IMR-90 (cell line): ENCODE measurements around the gene XRCC5. TPM values are rescaled to one million over a fixed set of nuclear protein-coding genes. Genes with fewer than 3 reads are reported as not detected.

Experiments used
- ATAC-seq: fragments of 200-7000 bp; cut with Tn5 transposase; 2 replicates; pipeline ENCODE4 v1.9.1; 2020; ENCODE audit warnings: low read depth, mild to moderate bottlenecking, moderate library complexity
- BruUV-seq: library from RNA; stranded (reverse); fragments of 400-500 nt; replicated peaks from 2 replicates; lab custom pipeline; 2021; lab: Mats Ljungman, UMichigan
- CTCF ChIA-PET: fragments of 300-600 bp; formaldehyde crosslinking; extraction: SDS; loops from one replicate; lab custom pipeline; 2021; ENCODE audit warnings: antibody characterized with exemption; lab: Yijun Ruan, JAX
- POLR2A ChIA-PET: fragments of 300-600 bp; sonication (Branson Sonifier 250); formaldehyde crosslinking; loops from one replicate; lab custom pipeline; 2022; ENCODE audit warnings: antibody characterized with exemption; ENCODE audit not compliant: unreplicated experiment; lab: Charles Lee
- DNase-seq: peaks from one replicate; pipeline ENCODE4 v3.0.0; 2013
- H2AFZ ChIP-seq: replicated peaks from 2 replicates; pipeline ENCODE3; 2013; ENCODE audit warnings: low read length, mild to moderate bottlenecking; ENCODE audit not compliant: poor library complexity
- H2AK5ac ChIP-seq: 2 replicates; pipeline ENCODE4 v1.6.1; 2013; ENCODE audit warnings: low read depth, low read length, inconsistent platforms
- H2AK9ac ChIP-seq: replicated peaks from 2 replicates; pipeline ENCODE3; 2013; ENCODE audit warnings: mild to moderate bottlenecking, low read depth, low read length, moderate library complexity; ENCODE audit not compliant: poor library complexity
- H2BK120ac ChIP-seq: 2 replicates; pipeline ENCODE4 v1.6.1; 2013; ENCODE audit warnings: low read depth, low read length, inconsistent platforms
- H2BK15ac ChIP-seq: 3 replicates; pipeline ENCODE4 v1.6.1; 2013; ENCODE audit warnings: low read depth, low read length, inconsistent platforms
- H2BK20ac ChIP-seq: 2 replicates; pipeline ENCODE4 v1.6.1; 2013; ENCODE audit warnings: low read depth, mild to moderate bottlenecking, inconsistent platforms, low read length, moderate library complexity
- H2BK5ac ChIP-seq: 2 replicates; pipeline ENCODE4 v1.6.1; 2013; ENCODE audit warnings: mild to moderate bottlenecking, low read depth, low read length, inconsistent platforms; ENCODE audit not compliant: poor library complexity, severe bottlenecking
- H3K14ac ChIP-seq: replicated peaks from 2 replicates; pipeline ENCODE4 v1.6.1; 2013; ENCODE audit warnings: low read depth, low read length, inconsistent platforms
- H3K18ac ChIP-seq: 2 replicates; pipeline ENCODE4 v1.6.1; 2013; ENCODE audit warnings: low read depth, low read length, control low read depth
- H3K23ac ChIP-seq: 2 replicates; pipeline ENCODE4 v1.6.1; 2013; ENCODE audit warnings: low read depth, low read length, inconsistent platforms
- H3K27ac ChIP-seq: 2 replicates; pipeline ENCODE4 v1.5.1; 2013; ENCODE audit warnings: mild to moderate bottlenecking, control low read depth, low read length; ENCODE audit not compliant: insufficient read depth
- H3K27me3 ChIP-seq: 2 replicates; pipeline ENCODE4 v1.6.1; 2013; ENCODE audit warnings: low read length; ENCODE audit not compliant: control insufficient read depth, insufficient read depth
- H3K36me3 ChIP-seq: 2 replicates; pipeline ENCODE4 v1.6.1; 2013; ENCODE audit warnings: low read length, mixed read lengths; ENCODE audit not compliant: control insufficient read depth, insufficient read depth
- H3K4ac ChIP-seq: 2 replicates; pipeline ENCODE4 v1.6.1; 2013; ENCODE audit warnings: low read depth, low read length, inconsistent platforms
- H3K4me1 ChIP-seq: 2 replicates; pipeline ENCODE4 v1.6.1; 2013; ENCODE audit warnings: low read length, mixed read lengths; ENCODE audit not compliant: control insufficient read depth, insufficient read depth
- H3K4me2 ChIP-seq: 2 replicates; pipeline ENCODE4 v1.6.1; 2013; ENCODE audit warnings: low read depth, mild to moderate bottlenecking, control low read depth, low read length, moderate library complexity
- H3K4me3 ChIP-seq: 2 replicates; pipeline ENCODE4 v1.5.1; 2013; ENCODE audit warnings: low read depth, mild to moderate bottlenecking, control low read depth, low read length, moderate library complexity; ENCODE audit not compliant: insufficient read depth
- H3K56ac ChIP-seq: 2 replicates; pipeline ENCODE4 v1.6.1; 2013; ENCODE audit warnings: low read length, inconsistent platforms; ENCODE audit not compliant: insufficient read depth; ENCODE audit errors: extremely low read depth
- H3K79me1 ChIP-seq, 2 experiments: 2 replicates each; pipeline ENCODE4 v1.6.1; 2013; ENCODE audit warnings: low read length in 2 of 2, inconsistent platforms in 1 of 2, low read depth in 1 of 2
- H3K9ac ChIP-seq: 2 replicates; pipeline ENCODE4 v1.6.1; 2013; ENCODE audit warnings: low read depth, low read length, control low read depth
- H3K9me1 ChIP-seq: 2 replicates; pipeline ENCODE4 v1.6.1; 2013; ENCODE audit warnings: low read length, inconsistent platforms; ENCODE audit not compliant: insufficient read depth
- H3K9me3 ChIP-seq: 2 replicates; pipeline ENCODE4 v1.6.1; 2013; ENCODE audit warnings: low read length; ENCODE audit not compliant: control insufficient read depth, insufficient read depth
- H4K20me1 ChIP-seq: 2 replicates; pipeline ENCODE4 v1.6.1; 2013; ENCODE audit warnings: low read length, inconsistent platforms; ENCODE audit not compliant: insufficient read depth
- H4K5ac ChIP-seq: 2 replicates; pipeline ENCODE4 v1.6.1; 2013; ENCODE audit warnings: mild to moderate bottlenecking, low read depth, low read length, control low read depth
- H4K8ac ChIP-seq, 2 experiments: 2 replicates each; pipeline ENCODE4 v1.6.1; 2013; ENCODE audit warnings: low read depth in 2 of 2, low read length in 2 of 2, control low read depth in 1 of 2, inconsistent platforms in 1 of 2
- H4K91ac ChIP-seq: 2 replicates; pipeline ENCODE4 v1.6.1; 2013; ENCODE audit warnings: low read depth, low read length, inconsistent platforms; ENCODE audit not compliant: insufficient read depth
- POLR2A ChIP-seq: IDR thresholded peaks from 2 replicates; pipeline ENCODE4 v1.6.1; 2012; ENCODE audit warnings: mild to moderate bottlenecking, low read depth, low read length
- RFX5 ChIP-seq: IDR thresholded peaks from 2 replicates; pipeline ENCODE4 v1.8.0; 2012; ENCODE audit warnings: low read depth, mild to moderate bottlenecking, low read length, moderate library complexity
- WGBS, 2 experiments: methylation state at CpG; one replicate each; pipeline versions ENCODE4 v1.1.5 to v1.1.7; 2013; ENCODE audit warnings: missing lambda C conversion rate in 2 of 2; ENCODE audit not compliant: insufficient read length in 1 of 2; ENCODE audit errors: extremely low coverage in 2 of 2; 5-methylcytosine and 5-hydroxymethylcytosine counted together
- dilution Hi-C: fragments of 300-500 bp; cut with HindIII; formaldehyde crosslinking; loops from one replicate; pipeline ENCODE4 v1.14.3; 2018; ENCODE audit warnings: low sequenced_read_pairs; ENCODE audit not compliant: unreplicated experiment
- in situ Hi-C: fragments of 300-500 bp; cut with MboI; formaldehyde crosslinking; loops from 3 replicates; pipeline ENCODE4 v1.14.3; 2019; ENCODE audit warnings: low sequenced_read_pairs, inconsistent platforms, mixed read lengths
- intact Hi-C: fragments of 100-400 bp; cut with micrococcal nuclease; formaldehyde crosslinking; loops from 2 replicates; pipeline ENCODE4 v1.10.0; 2022
- polyA plus RNA-seq, 3 experiments: library from polyadenylated mRNA; depleted of rRNA; stranded (reverse); fragments of >200 nt; gene quantifications; 2 replicates each; pipeline ENCODE4 v1.2.3, GENCODE V29; 2012; ENCODE audit warnings: low replicate concordance in 1 of 3
- total RNA-seq: library from RNA; depleted of rRNA; stranded (reverse); fragments of >200 nt; gene quantifications from 2 replicates; pipeline ENCODE4 v1.2.3, GENCODE V29; 2012

XRCC5 gene
- total and polyA plus RNA-seq, 2 of the 4 experiments (the other 2 are of a cell fraction), result 144 to 509 TPM

DNA sequence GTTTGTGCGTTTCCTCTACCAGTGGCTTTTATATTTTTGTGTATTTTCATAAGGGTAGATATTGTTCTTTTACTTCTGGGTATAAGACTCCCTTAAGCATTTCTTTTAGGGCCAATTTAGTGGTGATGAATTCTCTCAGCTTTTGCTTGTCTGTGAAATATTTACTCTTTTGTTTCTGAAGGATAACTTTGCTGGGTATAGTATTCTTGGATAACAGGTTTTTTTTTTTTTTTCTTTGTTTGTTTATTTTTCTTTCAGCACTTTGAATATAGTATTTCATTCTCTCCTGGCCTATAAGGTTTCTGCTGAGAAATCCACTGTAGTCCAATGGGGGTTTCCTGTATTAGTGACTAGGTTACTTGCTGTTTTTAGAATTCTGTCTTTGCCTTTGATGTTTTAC is 122.7 kb downstream of the XRCC5 start:
- Histone ChIP-seq H4K91ac (no peak overlapping the region), H4K20me1 (no peaks in the 10 kb centered on the region), H2AK9ac (no peak overlapping the region), H2BK15ac (no peak overlapping the region), H3K9me3 (peaks cover 11% of the 10 kb centered on the region), H3K27ac (no peak overlapping the region), H4K8ac (no peak overlapping the region), H3K79me1 (no peaks in the 10 kb centered on the region), H3K56ac (no peak overlapping the region), H3K18ac (no peak overlapping the region), H3K23ac (no peak overlapping the region), H3K9ac (no peak overlapping the region), H4K5ac (no peak overlapping the region), H2BK5ac (no peak overlapping the region), H3K4me3 (no peak overlapping the region), H2BK20ac (no peak overlapping the region), H3K4me1 (no peaks in the 10 kb centered on the region), H2AK5ac (no peak overlapping the region), H3K27me3 (no peaks in the 10 kb centered on the region), H3K9me1 (no peaks in the 10 kb centered on the region), H3K14ac (no peak overlapping the region), H2BK120ac (no peak overlapping the region), H2AFZ (no peak overlapping the region), H3K4ac (no peak overlapping the region), H3K36me3 (no peaks in the 10 kb centered on the region), H3K4me2 (no peak overlapping the region)
- intact Hi-C loops, result no loop called here
- TF ChIP-seq POLR2A (no peak), RFX5 (no peak)
- no CpG with 5 or more reads among the region's 1 CpG for WGBS, 2 experiments
- no TSS peak for BruUV-seq
- dilution Hi-C loops, result no loop called here
- ChIA-PET POLR2A (no interaction called here), CTCF (interaction anchor here (0.6 kb wide), 1 partner anchor 114 kb away, joined by 4 read pairs; no protein-coding TSS in a partner anchor)
- in situ Hi-C loops, result no loop called here
- no peak for ATAC-seq
- DNase-seq, result no peak
